OCI-LY3 (cell line): ENCODE results near the gene GTF2A2.

Source experiments
- H2AFZ ChIP-seq: fragments of 200-600, 300-600 bp; shearing (Covaris generic); 2 replicates; pipeline ENCODE4 v1.6.0; 2014; ENCODE audit warnings: antibody characterized with exemption, low read depth, low read length
- H3K27ac ChIP-seq: fragments of 200-600, 300-600 bp; sonication (generic); 2 replicates; pipeline ENCODE4 v1.5.1; 2014; ENCODE audit warnings: mild to moderate bottlenecking, low read length, moderate library complexity, mixed read lengths
- H3K27me3 ChIP-seq: fragments of 200-600, 300-600 bp; sonication (generic); 2 replicates; pipeline ENCODE4 v1.6.1; 2014; ENCODE audit warnings: low read depth, low read length, mixed read lengths
- H3K36me3 ChIP-seq: fragments of 200-600, 300-600 bp; sonication (generic); replicated peaks from 2 replicates; pipeline ENCODE3; 2014; ENCODE audit warnings: low read depth, low read length, mixed read lengths
- H3K4me1 ChIP-seq: fragments of 300-600, 200-600 bp; sonication (generic); 2 replicates; pipeline ENCODE4 v1.6.1; 2014; ENCODE audit warnings: low read length, mixed read lengths
- H3K4me2 ChIP-seq: fragments of 200-600, 300-600 bp; sonication (generic); 2 replicates; pipeline ENCODE4 v1.6.1; 2014; ENCODE audit warnings: low read length, mixed read lengths
- H3K4me3 ChIP-seq: fragments of 300-600, 200-600 bp; sonication (generic); 2 replicates; pipeline ENCODE4 v1.5.1; 2014; ENCODE audit warnings: antibody characterized with exemption, mild to moderate bottlenecking, low read length, moderate library complexity
- H3K79me2 ChIP-seq: fragments of 300-600, 200-600 bp; shearing (Covaris generic); 2 replicates; pipeline ENCODE4 v1.6.1; 2014; ENCODE audit warnings: mild to moderate bottlenecking, low read length, mixed read lengths
- H3K9ac ChIP-seq: fragments of 300-600, 200-600 bp; shearing (Covaris generic); 2 replicates; pipeline ENCODE4 v1.6.0; 2014; ENCODE audit warnings: mild to moderate bottlenecking, low read length, moderate library complexity
- H3K9me3 ChIP-seq: fragments of 200-600, 300-600 bp; shearing (Covaris generic); 2 replicates; pipeline ENCODE4 v1.6.1; 2014; ENCODE audit warnings: low read length, mixed read lengths; ENCODE audit not compliant: insufficient read depth
- H4K20me1 ChIP-seq: fragments of 200-600, 300-600 bp; sonication (generic); 2 replicates; pipeline ENCODE4 v1.6.1; 2016; ENCODE audit warnings: low read length, mixed read lengths; ENCODE audit not compliant: insufficient read depth
- CTCF ChIP-seq: fragments of 200-600, 300-600 bp; sonication (generic); IDR thresholded peaks from 2 replicates; pipeline ENCODE4 v1.5.1; 2014; ENCODE audit warnings: antibody characterized with exemption, low read length, low read depth
- EZH2phosphoT487 ChIP-seq: fragments of 200-600 bp; shearing (Covaris generic); IDR thresholded peaks from 2 replicates; pipeline ENCODE4 v1.6.1; 2018; ENCODE audit warnings: antibody characterized with exemption, mixed run types, low read depth

Gene GTF2A2

GRCh38 chr15:59674361-59674877 is 17.1 kb upstream of the GTF2A2 start:
- no peak for TF ChIP-seq EZH2phosphoT487
- TF ChIP-seq CTCF, result no peak
- H3K27ac ChIP-seq, result no peak overlapping the region
- H3K4me1 ChIP-seq, result no peaks in the 10 kb centered on the region
- no peaks in the 10 kb centered on the region; the same call in 1 of the 2 replicates for H3K79me2 ChIP-seq
- H3K4me2 ChIP-seq, result no peak overlapping the region
- H3K27me3 ChIP-seq, result no peaks in the 10 kb centered on the region
- H3K4me3 ChIP-seq, result no peak overlapping the region
- no peak overlapping the region for H2AFZ ChIP-seq
- no peaks in the 10 kb centered on the region for H3K9me3 ChIP-seq
- H4K20me1 ChIP-seq, result peaks cover 2% of the 10 kb centered on the region; the same call in 1 of the 2 replicates
- no peak overlapping the region for H3K9ac ChIP-seq
- peaks cover 70% of the 10 kb centered on the region for H3K36me3 ChIP-seq

GRCh38 chr15:59668556-59668955 is 11.2 kb upstream of the GTF2A2 start:
- H3K4me2 ChIP-seq, result no peak overlapping the region
- no peak overlapping the region for H3K27ac ChIP-seq
- H3K4me1 ChIP-seq, result no peaks in the 10 kb centered on the region
- H2AFZ ChIP-seq, result no peak overlapping the region
- no peak overlapping the region for H3K4me3 ChIP-seq
- TF ChIP-seq CTCF, result no peak
- no peak for TF ChIP-seq EZH2phosphoT487
- peaks cover 3% of the 10 kb centered on the region; the same call in 1 of the 2 replicates for H4K20me1 ChIP-seq
- H3K9me3 ChIP-seq, result no peaks in the 10 kb centered on the region
- peaks cover 50% of the 10 kb centered on the region for H3K36me3 ChIP-seq
- no peak overlapping the region for H3K9ac ChIP-seq
- H3K27me3 ChIP-seq, result no peaks in the 10 kb centered on the region
- H3K79me2 ChIP-seq, result no peaks in the 10 kb centered on the region

GRCh38 chr15:59662260-59662659 is 4.9 kb upstream of the GTF2A2 start:
- Histone ChIP-seq H4K20me1 (no peaks in the 10 kb centered on the region), H2AFZ (no peak overlapping the region), H3K9ac (no peak overlapping the region), H3K27ac (no peak overlapping the region), H3K4me1 (no peaks in the 10 kb centered on the region), H3K36me3 (peaks cover 45% of the 10 kb centered on the region), H3K4me3 (no peak overlapping the region), H3K27me3 (no peaks in the 10 kb centered on the region), H3K79me2 (peaks cover 5% of the 10 kb centered on the region), H3K9me3 (no peaks in the 10 kb centered on the region), H3K4me2 (no peak overlapping the region)
- TF ChIP-seq CTCF, result no peak
- no peak for TF ChIP-seq EZH2phosphoT487

- H3K36me3 ChIP-seq, result peaks cover 53% of the 10 kb centered on the region
- no peak overlapping the region for H3K9ac ChIP-seq
- H2AFZ ChIP-seq, result no peak overlapping the region
- H3K27ac ChIP-seq, result no peak overlapping the region
- peaks cover 34% of the 10 kb centered on the region for H3K79me2 ChIP-seq
- H3K4me2 ChIP-seq, result no peak overlapping the region
- no peaks in the 10 kb centered on the region for H3K27me3 ChIP-seq
- TF ChIP-seq CTCF (no peak), EZH2phosphoT487 (no peak)
- H4K20me1 ChIP-seq, result peaks cover 21% of the 10 kb centered on the region
- H3K9me3 ChIP-seq, result no peaks in the 10 kb centered on the region
- peaks cover 16% of the 10 kb centered on the region for H3K4me1 ChIP-seq
- no peak overlapping the region for H3K4me3 ChIP-seq
These were observed 2.1 kb upstream of the GTF2A2 start for GRCh38 chr15:59659366-59659765.
